ENCODE results near the gene DIAPH2.

DNA sequence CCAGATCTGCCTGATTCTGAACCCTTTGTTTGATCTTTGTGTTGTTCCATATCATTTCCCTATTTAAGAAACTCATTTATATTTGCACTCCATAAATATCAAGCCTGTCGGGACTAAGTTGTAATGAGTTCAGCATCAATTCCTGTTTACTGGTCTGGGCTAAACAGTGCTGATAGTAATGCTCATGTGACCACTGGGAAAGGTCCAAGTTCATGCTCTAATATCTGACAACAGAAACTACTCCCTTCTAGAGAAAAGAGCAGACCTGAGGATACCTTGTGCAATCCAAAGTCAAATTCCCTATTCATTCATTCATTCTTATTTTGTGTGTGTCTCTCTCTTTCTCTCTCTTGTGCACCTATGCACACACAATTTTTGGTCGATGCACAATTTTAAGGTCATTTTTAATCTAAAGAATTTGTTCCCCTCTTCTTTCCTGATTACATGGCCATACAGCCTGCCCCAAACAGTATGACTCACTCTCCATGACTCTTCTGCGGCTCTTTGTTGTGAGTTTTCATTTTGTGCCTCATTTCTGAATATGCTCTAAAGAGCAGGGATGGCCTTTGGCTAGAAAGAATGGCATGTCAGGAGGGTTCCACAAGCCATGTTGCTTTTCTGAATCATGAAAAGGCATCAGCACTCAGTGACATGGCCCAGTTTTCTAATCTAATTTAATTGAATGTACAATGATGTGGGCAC lies 863.4 kb downstream of the DIAPH2 start:
- TF ChIP-seq, protein P1, sequence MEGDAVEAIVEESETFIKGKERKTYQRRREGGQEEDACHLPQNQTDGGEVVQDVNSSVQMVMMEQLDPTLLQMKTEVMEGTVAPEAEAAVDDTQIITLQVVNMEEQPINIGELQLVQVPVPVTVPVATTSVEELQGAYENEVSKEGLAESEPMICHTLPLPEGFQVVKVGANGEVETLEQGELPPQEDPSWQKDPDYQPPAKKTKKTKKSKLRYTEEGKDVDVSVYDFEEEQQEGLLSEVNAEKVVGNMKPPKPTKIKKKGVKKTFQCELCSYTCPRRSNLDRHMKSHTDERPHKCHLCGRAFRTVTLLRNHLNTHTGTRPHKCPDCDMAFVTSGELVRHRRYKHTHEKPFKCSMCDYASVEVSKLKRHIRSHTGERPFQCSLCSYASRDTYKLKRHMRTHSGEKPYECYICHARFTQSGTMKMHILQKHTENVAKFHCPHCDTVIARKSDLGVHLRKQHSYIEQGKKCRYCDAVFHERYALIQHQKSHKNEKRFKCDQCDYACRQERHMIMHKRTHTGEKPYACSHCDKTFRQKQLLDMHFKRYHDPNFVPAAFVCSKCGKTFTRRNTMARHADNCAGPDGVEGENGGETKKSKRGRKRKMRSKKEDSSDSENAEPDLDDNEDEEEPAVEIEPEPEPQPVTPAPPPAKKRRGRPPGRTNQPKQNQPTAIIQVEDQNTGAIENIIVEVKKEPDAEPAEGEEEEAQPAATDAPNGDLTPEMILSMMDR (IDR thresholded peaks at IDR 0.05 in 8 of 11, conservative IDR thresholded peaks at IDR 0.05 in 3 of 11), result no peak
- TF ChIP-seq POLR2A (IDR thresholded peaks at IDR 0.05), result no peak

Data from spleen (tissue), 7 donors.